ENCODE results near the gene PRTN3.

DNA sequence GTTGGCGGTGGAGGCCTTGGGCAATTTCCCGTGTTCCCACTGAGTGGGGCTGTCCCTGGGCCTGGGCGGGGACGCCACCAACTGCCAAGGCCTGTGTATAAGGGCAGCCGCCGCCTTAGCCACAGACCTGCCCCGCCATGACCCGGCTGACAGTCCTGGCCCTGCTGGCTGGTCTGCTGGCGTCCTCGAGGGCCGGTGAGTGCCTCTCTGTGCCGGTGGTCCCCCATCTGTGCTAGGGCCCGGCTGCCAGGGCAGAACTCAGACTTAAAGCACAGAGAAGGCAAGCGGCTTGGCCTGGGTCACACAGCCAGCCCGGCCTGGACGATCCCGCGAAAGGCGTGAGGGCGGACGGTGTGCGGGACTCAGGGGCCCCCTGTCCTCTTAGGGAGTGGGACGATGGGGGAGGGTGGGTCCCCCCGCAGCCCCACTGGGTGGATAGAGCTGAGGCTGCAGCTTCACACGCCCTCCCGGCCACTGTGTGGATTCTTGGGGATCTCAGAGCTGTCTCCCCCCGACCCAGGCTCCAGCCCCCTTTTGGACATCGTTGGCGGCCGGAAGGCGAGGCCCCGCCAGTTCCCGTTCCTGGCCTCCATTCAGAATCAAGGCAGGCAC is 13.0 kb upstream of the PRTN3 start, which contains the start of gene AZU1:
- TF ChIP-seq POLR2A (IDR thresholded peaks at IDR 0.05): no peak
- TF ChIP-seq, protein P1, sequence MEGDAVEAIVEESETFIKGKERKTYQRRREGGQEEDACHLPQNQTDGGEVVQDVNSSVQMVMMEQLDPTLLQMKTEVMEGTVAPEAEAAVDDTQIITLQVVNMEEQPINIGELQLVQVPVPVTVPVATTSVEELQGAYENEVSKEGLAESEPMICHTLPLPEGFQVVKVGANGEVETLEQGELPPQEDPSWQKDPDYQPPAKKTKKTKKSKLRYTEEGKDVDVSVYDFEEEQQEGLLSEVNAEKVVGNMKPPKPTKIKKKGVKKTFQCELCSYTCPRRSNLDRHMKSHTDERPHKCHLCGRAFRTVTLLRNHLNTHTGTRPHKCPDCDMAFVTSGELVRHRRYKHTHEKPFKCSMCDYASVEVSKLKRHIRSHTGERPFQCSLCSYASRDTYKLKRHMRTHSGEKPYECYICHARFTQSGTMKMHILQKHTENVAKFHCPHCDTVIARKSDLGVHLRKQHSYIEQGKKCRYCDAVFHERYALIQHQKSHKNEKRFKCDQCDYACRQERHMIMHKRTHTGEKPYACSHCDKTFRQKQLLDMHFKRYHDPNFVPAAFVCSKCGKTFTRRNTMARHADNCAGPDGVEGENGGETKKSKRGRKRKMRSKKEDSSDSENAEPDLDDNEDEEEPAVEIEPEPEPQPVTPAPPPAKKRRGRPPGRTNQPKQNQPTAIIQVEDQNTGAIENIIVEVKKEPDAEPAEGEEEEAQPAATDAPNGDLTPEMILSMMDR (IDR thresholded peaks at IDR 0.05): no peak
